ENCODE measurements around the gene DDX10.

- no peak for TF ChIP-seq POLR2AphosphoS5 (IDR thresholded peaks at IDR 0.05)
- no peak for TF ChIP-seq CTCF (IDR thresholded peaks at IDR 0.05; ENCODE audit: poor library complexity, severe bottlenecking)
- no peak for TF ChIP-seq MXI1 (conservative IDR thresholded peaks at IDR 0.05; ENCODE audit: poor library complexity, severe bottlenecking)
- TF ChIP-seq EZH2 (IDR thresholded peaks at IDR 0.05; ENCODE audit: borderline replicate concordance, insufficient read depth, low read length, poor library complexity, severe bottlenecking): no peak
- TF ChIP-seq REST (IDR thresholded peaks at IDR 0.05; ENCODE audit: borderline replicate concordance): no peak
- no peak for TF ChIP-seq RAD21 (conservative IDR thresholded peaks at IDR 0.05)
- TF ChIP-seq EP300 (conservative IDR thresholded peaks at IDR 0.05; ENCODE audit: poor library complexity, severe bottlenecking): no peak
- no peak for TF ChIP-seq SMC3 (conservative IDR thresholded peaks at IDR 0.05; ENCODE audit: poor library complexity)
Observed at GRCh38 chr11:108803776-108804175, 138.9 kb downstream of the DDX10 start.
